Islet precursor cell (in vitro differentiated cells): ENCODE measurements around the gene MAST4.
A peak's percentile ranks its signal among the peaks of the same experiment; 100 is the strongest.

Experiments used
- DNase-seq: peaks from one replicate; pipeline ENCODE4 v3.0.0-alpha.2; 2018

Gene MAST4

DNA sequence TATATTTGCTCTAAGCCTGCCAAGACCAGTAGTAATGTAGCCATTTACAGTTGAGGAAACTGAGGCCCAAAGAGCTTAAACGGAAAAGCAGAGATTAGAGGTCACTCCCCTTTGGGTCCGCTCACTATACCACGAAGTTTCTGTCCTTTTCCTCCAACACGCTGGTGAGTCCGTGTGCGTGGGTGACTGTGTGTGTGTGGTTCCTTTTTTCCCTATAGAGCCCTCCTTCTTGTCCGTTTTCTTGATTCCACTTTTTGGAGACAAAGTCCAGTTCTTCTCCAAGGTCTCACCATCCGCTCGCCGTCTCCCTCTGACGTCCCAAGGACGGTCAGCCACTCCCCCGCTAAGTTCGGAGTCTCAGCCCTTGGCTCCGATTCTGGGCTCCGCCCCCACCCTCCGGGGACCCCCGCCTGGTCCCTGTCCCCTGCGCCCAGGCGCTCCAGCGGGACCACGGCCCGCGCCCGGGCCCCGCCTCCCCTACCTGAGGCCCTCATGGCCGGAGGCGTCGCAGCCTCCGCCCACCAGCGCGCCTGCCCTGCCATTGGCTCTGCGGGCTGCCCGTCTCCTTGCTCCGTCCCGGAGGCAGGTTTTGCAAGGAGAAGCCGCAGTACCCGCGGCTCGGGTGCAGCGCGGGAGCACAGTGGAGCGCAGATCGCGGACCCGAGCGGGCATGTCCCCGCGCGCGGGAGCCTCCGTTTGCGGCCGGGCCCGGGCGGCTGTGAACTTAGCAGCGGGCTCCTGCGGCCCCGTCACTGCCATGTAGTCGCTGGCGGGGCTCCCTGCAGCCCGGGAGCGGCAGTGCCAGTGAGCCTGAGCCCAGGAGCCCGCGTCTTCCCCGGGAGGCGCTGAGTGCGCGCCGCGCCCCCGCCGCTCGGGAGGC is at the start of gene MAST4:
Gene MAST4, plus strand, starts transcription at position 638 of the 880 bp plus-strand sequence. CDS start 263 bp downstream, outside the sequence.
- peak; percentile 97 for DNase-seq

GRCh38 chr5:66546541-66546940 is 49.7 kb upstream of the MAST4 start:
- no peak for DNase-seq

DNA sequence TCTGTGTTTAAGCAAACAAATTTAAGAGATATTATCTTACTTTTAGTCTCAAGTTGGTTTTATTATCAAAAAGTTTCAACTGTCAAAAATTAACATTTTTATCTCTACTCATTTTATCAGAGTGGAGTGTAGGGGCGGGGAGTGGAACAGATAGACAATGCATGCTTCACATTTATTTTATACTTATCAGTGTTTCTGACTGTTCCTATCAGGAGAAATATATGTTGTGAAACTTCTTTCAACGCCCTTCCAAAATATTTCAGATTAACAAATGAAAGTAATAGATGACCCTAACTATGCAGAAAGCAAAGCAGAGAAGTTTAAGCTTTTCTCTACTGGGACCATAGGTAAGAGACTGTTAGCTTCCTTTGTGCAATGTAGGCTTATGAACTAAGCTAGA is 44.9 kb upstream of the MAST4 start:
- DNase-seq = no peak

DNA sequence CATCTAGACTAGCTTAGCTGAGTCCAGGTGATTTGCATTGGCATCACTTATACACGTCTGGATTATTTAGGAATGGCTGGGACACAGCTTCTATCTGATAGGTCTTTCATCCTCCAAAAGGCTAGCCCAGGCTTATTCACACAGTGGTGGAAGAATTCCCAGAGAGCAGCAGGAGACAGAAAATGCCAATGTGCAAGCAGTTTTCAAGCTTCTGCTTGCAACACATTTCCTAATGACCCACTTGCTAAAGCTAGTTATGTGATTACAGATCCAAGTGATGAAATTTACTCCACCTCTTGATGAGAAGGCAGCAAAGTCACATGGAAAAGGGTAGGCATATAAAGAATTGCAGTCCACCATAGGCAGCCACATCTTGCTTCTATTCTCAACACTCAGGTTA is 44.2 kb upstream of the MAST4 start:
- DNase-seq = no peak

- peak; percentile 66 for DNase-seq
Observed at GRCh38 chr5:66553368-66553912, 42.8 kb upstream of the MAST4 start.

DNA sequence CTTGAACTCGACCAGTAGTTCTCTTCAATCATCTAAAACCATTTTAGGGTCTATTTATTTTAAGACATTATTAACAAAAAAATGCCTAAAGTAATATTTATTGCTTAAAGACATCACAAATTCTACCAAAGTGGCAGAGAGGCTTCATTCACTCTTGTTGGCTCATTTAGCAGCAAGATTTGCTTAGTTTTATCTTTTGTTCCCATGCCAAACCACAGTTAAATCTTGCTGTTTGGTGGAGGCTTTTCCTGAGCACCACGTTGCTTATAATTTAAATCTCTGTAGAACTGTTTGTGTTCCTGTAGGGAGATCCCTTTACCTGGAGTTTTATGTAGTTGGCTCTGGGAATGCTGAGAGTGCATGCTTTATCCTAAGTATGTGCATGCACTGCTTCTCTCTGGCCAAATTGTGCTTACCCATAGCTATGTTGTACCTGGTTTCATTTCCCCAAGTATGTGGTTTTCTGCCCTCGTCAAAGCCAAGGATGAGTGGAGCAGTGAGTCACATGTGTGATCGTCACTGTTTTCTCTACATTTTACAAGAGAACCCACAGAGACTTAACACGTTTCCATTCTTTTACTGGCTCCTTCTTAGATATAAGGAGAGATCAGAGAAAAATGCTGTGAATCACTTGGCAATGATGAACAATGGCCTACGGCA is 42.1 kb upstream of the MAST4 start:
- DNase-seq = peak; percentile 60

- no peak for DNase-seq
Observed at GRCh38 chr5:66554884-66555283, 41.3 kb upstream of the MAST4 start.

- no peak for DNase-seq
Observed at GRCh38 chr5:66558560-66558959, 37.6 kb upstream of the MAST4 start.

DNA sequence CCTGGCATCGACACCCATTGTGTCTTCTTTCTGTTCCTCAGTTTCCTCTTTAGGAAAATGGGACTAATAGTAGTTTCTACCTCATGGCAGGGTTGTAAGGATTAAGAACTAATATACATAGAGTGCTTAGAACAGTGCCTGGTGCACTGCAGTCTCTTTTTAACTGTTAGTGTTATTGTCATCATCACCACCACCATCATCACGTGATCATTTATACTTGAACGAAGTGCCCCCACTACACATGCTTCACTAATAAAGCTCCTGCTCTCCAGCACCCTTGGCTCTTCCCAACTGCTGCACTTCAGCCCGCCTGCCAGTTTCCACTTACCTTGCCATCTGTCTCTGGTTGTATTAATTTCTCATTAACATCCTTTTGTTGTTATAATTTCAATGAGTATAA is 35.8 kb upstream of the MAST4 start:
- no peak for DNase-seq

DNA sequence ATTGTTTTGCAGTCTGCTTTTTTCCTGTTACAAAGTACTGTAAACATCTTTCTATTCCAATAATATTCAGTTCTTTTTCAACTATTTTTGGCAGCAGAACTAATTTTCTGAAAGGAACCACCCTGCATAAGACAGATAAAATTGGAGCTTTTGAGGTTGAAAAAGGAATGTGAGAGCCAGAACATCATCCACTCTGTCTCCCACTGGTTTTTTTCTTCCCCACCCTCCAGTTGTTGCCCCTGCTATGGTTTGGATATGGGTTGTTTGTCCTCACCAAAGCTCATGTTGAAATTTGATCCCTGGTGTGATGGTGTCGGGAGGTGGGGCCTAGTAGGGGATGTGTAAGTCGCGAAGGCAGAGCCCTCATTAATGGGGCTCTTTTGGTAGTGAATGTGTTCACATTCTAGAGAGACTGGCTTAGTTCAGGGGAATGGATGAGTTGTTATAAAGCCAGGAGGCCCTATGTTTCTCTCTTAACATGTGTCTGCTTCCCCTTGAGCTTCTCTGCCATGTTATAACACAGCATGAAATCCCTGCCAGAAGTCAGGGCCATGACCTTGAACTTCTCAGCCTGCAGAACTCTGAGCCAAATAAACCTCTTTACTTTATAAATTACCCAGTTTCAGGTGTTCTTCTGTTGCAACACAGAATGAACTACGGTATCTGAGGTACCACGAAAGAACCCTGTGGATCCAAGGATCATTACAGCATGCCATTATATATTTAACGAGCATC is 34.8 kb upstream of the MAST4 start:
- DNase-seq = no peak

DNA sequence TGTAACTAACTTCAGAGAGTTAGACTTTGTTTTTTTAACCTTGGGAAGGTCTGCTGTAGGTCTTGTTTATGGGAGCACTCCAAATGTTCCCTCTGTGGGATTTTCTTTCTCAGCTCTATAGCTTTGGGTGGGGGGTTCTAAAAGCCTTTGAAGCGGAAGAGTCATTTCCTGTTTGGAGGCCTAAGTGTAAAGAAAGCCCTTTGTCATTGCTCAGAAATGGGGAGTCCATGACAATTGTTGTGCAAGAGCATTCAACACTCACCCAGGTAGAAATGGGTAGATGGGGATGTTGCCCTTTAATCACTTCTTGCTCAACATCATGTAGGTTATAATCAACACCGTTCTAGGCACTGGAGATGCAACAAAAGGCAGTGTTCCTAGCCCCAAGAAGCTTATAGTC is 30.3 kb upstream of the MAST4 start:
- DNase-seq = no peak

- no peak for DNase-seq
Observed at GRCh38 chr5:66567474-66567873, 28.7 kb upstream of the MAST4 start.

DNA sequence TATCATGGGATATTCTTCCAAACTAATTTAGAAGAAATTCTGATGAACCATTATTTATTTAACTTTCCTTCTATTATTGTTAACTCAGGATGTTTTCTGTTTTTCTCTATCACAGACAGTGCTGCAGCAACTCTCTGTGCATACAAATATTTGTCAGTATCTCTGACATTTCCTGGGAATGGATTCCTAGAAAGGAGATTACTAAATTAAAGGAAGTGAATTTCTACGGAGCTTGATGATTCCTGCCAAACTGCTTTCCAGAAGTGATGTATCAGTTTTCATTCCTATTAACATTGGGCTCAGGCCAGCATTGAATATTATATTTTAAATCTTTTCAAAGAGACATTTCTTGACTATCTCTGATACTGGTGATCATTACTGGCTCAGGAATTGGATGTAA is 26.0 kb upstream of the MAST4 start:
- no peak for DNase-seq

- no peak for DNase-seq
Observed at GRCh38 chr5:66573733-66574132, 22.5 kb upstream of the MAST4 start.

GRCh38 chr5:66582499-66583165 is 13.6 kb upstream of the MAST4 start:
- no peak for DNase-seq

GRCh38 chr5:66585291-66585690 is 10.9 kb upstream of the MAST4 start:
- no peak for DNase-seq

DNA sequence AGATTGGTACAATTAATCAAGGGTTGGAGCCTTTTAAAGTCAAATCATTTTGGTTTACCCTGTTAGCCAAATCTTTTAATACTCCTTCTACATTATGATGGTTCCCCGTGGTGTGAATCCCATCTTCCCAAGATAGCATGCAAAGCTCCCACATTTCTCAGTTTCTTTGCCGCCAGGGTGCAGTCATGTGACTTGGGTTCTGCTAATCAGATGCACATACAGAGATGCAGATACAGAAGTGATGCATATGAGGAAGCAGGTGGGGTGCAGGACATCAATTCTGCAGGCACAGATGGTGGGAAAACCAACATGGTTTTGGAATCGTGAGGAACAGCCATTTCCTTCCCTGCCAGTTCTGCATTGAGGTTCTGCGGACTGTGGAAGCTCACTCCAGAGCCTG is 8.4 kb upstream of the MAST4 start:
- DNase-seq = no peak

- DNase-seq = peak; percentile 74
Observed at GRCh38 chr5:66596636-66597182, 516 bp downstream of the MAST4 start.

- DNase-seq = peak; percentile 80
Observed at GRCh38 chr5:66597183-66597757, 1.1 kb downstream of the MAST4 start.

DNA sequence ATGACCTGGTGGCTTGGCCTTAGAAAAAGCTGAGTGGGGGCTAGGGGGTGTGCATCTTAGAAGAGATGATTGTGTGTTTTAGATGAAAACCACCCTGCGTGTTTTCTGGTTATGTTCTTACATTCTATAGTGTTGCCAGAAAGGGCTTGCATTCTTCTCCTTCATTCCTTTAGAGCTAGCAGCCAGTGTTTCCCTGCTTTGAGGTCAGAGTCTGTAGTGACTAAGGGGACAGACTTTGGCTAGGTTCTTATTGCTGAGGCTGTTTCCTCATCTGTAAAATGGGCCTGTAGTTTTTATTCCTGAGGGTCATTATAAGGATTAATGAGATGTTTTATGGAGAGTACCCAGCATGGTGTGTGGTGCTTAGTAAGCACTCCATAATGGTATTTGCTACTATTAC is 6.4 kb downstream of the MAST4 start:
- DNase-seq = no peak

DNA sequence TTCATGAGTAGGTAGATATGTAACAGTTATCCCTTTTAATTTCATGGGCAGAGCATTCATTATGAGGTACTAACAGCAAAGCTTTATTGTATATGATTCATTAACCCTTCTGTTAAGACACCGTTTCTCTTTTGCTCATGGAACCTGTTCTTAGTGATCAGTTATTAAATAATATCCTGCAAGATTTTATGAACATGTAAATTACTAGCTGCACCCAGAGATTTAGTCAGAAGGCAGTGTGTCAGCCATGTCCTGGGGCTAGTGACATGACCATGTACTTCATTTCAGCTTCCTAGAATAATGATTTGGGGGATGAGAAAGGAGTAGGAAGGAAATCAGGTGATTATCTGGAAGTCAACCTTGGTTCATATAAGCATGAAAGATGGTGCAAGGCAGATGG is 7.0 kb downstream of the MAST4 start:
- DNase-seq = no peak

GRCh38 chr5:66603881-66604280 is 7.7 kb downstream of the MAST4 start:
- DNase-seq = no peak
